Tibial nerve (tissue), 4 donors: ENCODE data around the gene TTC38.
A peak's percentile ranks its signal among the peaks of the same experiment; 100 is the strongest.

Experiments used
- CTCF ChIP-seq, 5 experiments: fragments of 200-600 bp in 3 of 5; fragments of 450-650 bp in 2 of 5; sonication (generic) in 3 of 5; IDR thresholded peaks; one replicate each; pipeline ENCODE4 v1.5.1; 2016 to 2019; ENCODE audit warnings: antibody characterized with exemption in 5 of 5, mild to moderate bottlenecking in 3 of 5, moderate library complexity in 2 of 5
- EP300 ChIP-seq, 2 donors: sonication (generic); formaldehyde crosslinking; IDR thresholded peaks; one replicate each; pipeline ENCODE4 v1.6.1; 2017; ENCODE audit warnings: antibody characterized with exemption in 2 of 2, mild to moderate bottlenecking in 1 of 2
- POLR2A ChIP-seq, 2 donors: fragments of 450-650 bp; IDR thresholded peaks; one replicate each; pipeline ENCODE4 v1.6.1; 2017; ENCODE audit warnings: antibody characterized with exemption in 2 of 2, mild to moderate bottlenecking in 2 of 2, moderate library complexity in 2 of 2

DNA sequence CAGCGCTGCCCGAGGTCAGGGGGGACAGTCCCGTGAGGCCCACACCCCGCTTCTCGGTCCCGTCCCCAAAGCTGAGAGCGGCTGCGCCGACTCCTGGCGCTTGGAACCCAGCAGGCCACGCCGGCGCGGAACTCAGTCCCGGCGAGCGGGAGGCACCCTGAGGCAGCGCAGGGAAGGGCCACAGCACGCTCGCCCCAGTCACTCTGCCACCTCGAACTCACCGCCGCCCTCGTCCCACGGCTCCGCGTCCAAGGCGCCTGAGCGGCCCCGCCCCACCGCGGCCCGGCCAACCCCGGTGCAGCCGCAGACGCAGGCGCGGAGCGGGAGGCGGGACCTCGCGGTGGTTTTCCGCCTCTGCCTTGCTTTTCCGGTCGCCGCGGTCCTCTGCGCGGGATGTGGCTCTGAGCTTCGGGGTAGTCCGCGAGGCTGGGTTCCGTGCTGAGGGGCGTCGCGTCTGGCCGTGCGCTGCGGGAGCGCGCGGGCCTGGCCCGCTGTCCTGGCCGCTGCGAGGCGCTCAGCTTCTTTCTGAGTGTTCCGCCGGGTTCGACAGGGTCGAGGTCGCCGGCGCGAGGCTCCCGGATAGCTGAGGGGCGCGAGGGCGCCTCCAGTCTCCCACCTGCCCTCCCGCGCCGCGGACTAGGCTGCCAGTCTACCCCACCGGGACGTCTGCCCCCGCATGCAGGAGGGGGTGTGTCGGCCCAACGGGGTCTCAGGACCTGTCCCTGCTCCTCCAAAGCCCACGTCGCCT, 17.6 kb upstream of the TTC38 start, which contains the start of gene CDPF1:
- TF ChIP-seq CTCF (IDR thresholded peaks at IDR 0.05): peak in 1 of 5 experiments; percentile 29
- peak; percentile 88 for TF ChIP-seq POLR2A (IDR thresholded peaks at IDR 0.05)
- TF ChIP-seq EP300 (IDR thresholded peaks at IDR 0.05): peak in 1 of 2 donors; percentile 82
